Measurements from ENCODE around the gene BEAN1.
"Not testable (repeated sequence)": the region's sequence is repeated elsewhere in the genome, so short reads cannot be mapped to it uniquely, and the experiment has no call there.

Gene BEAN1

DNA sequence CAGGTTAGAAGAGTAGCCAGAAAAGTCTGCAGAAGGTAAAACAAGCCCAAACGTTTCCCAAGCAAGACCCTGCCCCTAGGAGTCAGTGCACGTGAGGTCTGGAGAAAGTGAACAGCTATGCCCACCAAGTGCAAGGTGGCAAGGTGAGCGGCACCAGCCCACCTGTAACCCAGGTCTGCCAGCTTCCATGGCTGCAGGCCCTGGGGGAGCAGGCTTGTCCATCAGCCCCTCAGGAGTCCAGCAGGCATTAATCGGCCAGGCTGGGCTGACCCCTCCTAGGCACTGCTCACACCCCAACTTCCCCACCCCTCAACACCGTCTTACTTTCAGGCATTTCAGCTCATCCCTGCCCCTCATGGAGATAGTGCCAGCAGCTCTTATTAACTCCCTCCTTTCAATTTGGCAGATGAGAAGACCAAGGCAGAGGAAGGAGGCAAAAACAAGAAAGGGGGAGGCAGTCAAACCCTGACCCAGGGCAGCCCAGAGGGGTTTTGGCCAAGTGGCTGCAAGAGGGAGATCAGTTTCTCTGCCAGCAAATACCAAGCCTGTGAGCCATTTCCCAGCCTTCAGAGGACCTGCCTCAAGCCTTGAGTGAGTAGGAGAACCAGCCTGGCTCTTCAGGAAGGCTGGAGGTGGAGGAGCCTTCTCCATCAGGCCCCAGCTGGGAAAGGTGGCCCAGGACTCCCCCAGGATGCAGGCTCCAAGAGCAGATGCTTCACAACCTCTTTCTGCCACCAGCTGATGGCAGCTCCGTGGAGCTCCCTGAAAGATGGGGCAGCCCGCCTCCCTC, 14.7 kb downstream of the BEAN1 start:
- DNase-seq (ENCODE audit: low read depth, low spot score), result no peak

DNA sequence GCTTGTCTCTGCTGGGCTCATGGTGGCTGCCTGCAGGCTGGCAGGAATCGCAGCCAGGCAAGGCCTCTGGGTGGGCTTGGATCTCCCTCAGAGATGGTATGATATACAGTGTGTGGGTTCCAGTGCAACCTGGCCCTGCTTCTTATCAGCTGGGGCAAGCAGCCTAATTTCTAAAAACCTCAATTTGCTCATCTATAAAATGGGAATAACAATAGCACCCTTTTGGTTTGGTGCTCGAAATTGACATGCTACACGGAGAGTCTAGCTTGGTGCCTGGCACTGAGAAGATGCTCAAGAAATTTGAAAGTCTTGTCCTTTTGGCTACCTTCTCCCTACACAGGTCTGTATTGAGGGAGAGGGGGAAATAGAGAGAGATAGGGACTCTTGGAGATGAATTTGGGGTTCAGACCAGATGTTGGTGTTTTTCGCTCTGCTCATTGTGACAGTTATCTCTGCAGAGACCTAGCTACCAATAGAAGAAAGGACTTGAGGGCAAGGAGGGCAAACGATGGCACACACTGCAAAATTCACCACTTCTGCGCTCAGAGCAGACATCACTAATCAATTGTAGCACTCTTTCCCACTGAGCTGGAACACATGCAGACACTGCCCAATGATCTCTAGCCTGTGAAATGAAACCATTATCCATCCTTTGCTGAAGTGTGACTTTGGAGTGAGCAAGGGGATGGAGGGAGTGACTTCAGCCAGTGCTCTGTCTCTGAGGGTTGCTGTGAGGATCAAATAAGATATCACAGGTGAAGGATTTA, 15.6 kb downstream of the BEAN1 start:
- no peak for DNase-seq (ENCODE audit: low read depth, low spot score)

GRCh38 chr16:66443269-66443652, 16.2 kb downstream of the BEAN1 start:
- DNase-seq (ENCODE audit: low read depth, low spot score), result no peak

DNA sequence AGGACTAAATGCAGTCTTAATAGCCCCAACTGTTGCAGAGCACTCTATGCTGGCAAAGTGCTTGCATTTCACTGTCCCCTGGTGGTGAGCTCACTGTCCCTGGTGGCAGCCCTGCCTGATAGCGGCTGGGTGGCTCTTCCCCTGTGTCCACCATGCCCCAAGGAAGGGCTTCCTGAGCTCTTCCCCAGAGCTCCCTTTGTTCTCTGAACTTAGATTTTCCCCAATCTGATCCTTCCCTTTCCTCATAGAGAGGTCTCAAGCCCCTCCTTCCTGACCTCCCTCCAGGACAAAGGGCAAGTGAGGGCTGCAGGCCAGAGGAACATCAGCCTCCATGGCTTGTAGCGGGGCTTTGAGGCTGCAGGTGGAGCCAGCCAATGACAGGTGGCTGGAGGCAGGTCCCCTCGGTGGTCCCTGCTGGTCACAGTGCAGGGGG, 17.0 kb downstream of the BEAN1 start:
- no peak for DNase-seq (ENCODE audit: low read depth, low spot score)

DNA sequence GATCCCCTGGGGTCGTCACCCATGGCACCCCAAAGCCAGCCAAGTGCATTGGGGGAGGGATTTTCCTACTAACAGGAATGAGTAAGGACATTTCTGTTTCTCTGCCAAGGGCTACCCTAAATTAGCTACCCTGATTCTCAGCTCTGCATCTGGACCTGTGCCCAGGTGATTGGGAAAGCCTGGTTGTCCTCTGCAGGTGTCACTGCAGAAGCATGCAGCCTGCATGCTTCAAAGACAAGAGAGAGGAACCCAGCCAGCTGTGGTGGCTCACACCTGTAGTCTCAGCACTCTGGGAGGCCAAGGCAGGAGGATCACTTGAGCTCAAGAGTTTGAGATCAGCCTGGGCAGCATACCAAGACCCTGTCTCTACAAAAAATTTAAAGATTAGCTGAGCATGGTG, 19.6 kb downstream of the BEAN1 start:
- no peak for DNase-seq (ENCODE audit: low read depth, low spot score)

GRCh38 chr16:66447491-66447890, 20.4 kb downstream of the BEAN1 start:
- DNase-seq (ENCODE audit: low read depth, low spot score), result no peak

GRCh38 chr16:66451548-66451947, 24.5 kb downstream of the BEAN1 start:
- no peak for DNase-seq (ENCODE audit: low read depth, low spot score)

DNA sequence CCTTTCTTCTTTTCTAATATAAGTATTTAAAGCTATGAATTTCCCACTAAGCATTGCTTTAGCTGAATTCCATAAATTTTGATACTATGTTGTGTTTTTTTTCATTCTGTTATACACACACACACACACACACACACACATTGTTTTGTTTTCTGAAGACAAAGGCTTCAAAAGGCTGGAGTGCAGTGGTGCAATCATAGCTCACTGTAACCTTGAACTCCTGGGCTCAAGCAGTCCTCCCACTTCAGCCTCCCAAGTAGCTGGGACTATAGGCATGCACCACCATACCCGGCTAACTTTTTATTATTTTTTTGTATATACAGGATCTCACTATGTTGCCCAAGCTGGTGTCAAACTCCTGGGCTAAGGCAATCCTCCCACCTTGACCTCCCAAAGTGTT, 26.1 kb downstream of the BEAN1 start:
- DNase-seq (ENCODE audit: low read depth, low spot score), result not testable (repeated sequence)

- no peak for DNase-seq (ENCODE audit: low read depth, low spot score)
Observed at GRCh38 chr16:66454751-66455150, 27.7 kb downstream of the BEAN1 start.

- DNase-seq (ENCODE audit: low read depth, low spot score), result no peak
Observed at GRCh38 chr16:66455970-66456369, 28.9 kb downstream of the BEAN1 start.

GRCh38 chr16:66457888-66458287, 30.8 kb downstream of the BEAN1 start:
- no peak for DNase-seq (ENCODE audit: low read depth, low spot score)

GRCh38 chr16:66458292-66458691, 31.2 kb downstream of the BEAN1 start:
- DNase-seq (ENCODE audit: low read depth, low spot score), result no peak

DNA sequence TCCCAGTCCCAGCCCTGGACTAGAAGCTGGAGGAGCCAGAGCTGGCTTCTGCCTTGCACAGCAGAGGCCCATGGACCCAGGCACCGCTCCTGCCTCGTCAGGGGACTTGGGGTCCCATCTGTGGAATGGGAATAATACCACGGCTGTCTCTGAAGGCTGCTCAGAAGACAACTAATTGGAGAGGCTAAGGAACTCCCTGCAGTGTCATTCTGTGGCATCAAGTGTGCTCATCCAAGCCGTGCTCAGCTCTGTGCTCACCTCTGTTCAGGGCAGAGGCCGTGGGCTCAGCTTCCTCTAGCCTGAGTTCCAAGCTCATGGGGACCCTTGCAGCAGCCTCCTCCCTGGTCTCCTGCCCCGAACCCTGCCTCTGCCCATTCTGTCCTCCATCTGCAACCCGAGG, 31.8 kb downstream of the BEAN1 start:
- no peak for DNase-seq (ENCODE audit: low read depth, low spot score)

DNA sequence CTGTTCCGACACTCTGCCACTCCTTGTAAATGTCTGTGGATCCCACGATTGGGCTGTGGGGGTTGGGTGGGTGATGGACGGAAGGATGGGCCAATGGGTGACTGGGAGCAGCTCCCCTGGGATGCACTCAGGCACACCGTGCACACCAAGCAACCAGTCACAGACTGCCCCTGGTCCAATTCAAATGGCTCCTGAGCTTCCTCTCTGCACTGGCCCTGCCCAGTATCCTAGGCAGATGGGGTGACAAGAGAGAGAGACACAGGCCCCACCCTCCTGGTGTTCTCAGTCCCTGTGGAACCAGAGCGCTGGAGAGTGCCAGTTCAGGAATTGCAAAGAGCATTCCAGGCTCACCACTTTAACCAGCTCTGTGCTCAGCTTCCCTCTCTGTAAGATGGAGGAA, 32.8 kb downstream of the BEAN1 start:
- DNase-seq (ENCODE audit: low read depth, low spot score), result no peak

DNA sequence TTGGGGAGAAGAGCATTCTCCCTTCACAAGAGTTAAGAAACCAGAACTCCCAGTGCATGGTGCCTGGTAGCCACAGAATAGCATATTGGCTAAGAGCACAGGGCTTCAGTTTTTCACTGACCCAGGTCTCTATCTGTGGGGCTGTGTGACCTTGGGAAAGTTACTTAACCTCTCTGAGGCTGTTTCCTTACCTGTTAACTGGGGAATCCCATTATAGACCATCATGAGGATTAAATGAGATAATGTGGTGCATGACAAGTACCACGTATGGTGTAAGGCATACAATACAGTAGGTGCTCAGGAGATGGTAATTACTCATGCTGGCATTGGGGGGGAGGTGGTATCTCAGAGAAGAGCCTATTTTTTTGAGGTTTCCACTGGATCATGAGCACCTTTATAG, 33.6 kb downstream of the BEAN1 start:
- DNase-seq (ENCODE audit: low read depth, low spot score), result no peak

DNA sequence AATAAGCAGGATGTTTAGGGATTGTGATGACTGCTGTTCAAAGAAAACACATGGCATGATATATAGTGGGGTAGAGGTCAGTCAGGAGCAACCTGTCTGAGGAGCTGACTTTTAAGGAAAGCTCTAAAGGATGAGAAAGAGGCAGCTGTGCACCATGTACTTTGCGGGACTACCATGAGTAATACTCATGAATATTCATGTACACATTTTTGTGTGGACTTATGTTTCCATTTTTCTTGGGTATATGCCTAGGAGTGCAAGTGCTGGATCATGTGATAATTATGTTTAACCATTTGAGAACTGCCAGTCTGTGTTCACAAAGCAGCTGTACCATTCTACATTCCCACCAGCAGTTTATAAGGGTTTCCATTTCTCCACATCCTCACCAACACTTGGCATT, 35.8 kb downstream of the BEAN1 start:
- no peak for DNase-seq (ENCODE audit: low read depth, low spot score)

- DNase-seq (ENCODE audit: low read depth, low spot score), result not testable (repeated sequence)
Observed at GRCh38 chr16:66465946-66466345, 38.9 kb downstream of the BEAN1 start.

DNA sequence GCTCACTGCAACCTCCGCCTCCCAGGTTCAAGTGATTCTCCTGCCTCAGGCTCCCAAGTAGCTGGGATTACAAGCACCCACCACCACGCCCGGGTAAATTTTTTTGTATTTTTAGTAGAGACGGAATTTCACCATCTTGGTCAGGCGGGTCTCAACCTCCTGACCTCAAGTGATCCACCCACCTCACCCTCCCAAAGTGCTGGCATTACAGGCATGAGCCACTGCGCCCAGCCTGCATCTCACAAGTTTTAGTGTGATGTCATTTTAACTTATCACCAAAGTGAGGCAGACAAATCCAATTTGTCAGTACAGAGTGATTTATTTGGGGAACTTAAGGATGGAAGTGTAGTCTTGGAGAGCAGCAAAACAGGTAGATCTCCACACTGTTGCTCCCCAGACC, 39.5 kb downstream of the BEAN1 start:
- not testable (repeated sequence) for DNase-seq (ENCODE audit: low read depth, low spot score)

GRCh38 chr16:66467611-66468010, 40.5 kb downstream of the BEAN1 start:
- no peak for DNase-seq (ENCODE audit: low read depth, low spot score)

DNA sequence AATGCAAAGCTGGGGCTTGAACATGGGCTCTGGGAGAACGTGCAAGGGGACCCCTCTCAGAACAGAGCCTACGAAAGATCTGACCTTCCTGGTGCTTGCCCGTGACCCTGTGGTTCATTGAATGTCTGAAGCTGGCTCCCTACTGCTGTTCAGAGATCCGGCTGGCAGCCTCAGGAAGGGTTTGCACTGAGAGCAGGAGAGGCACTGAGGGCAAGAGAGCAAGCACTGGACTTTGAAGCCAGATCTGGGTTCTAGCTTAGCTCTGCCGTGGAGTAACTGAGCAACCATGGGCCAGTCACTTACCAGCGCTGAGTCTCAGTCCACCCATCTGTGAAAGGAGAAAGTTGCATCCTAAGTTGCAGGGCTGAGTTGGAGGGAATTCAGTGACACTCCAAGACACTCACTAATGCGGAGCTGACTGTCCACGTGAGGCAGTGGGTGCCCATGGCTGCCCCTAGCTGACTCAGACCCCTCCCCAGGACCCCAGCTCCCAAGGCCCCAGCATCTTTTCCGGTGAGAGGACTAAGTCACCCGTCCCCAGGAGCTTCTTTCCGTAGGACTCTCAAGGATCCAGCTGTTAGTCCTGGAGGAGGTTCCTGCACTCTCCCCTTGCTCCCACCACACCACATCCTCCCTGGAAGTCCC, 41.3 kb downstream of the BEAN1 start:
- DNase-seq (ENCODE audit: low read depth, low spot score), result no peak

- no peak for DNase-seq (ENCODE audit: low read depth, low spot score)
Observed at GRCh38 chr16:66469291-66469946, 42.3 kb downstream of the BEAN1 start.

- DNase-seq (ENCODE audit: low read depth, low spot score), result no peak
Observed at GRCh38 chr16:66469947-66470546, 43.0 kb downstream of the BEAN1 start.

Measured in activated naive CD8-positive, alpha-beta T cell treated with anti-CD3 and anti-CD28 coated beads, Interleukin-2, amount 50 U/mL, for 16 hours (primary cell).